ENCODE measurements around the gene GRB10. TPM values are rescaled to one million over a fixed set of nuclear protein-coding genes. Genes with fewer than 3 reads are reported as not detected.

The GRB10 gene
- total and polyA plus RNA-seq, 2 of the 8 experiments (the other 6 are each of a cell fraction or from before 2014, with no cell fraction given) = 35.7 to 97.0 TPM

GRCh38 chr7:50608196-50608906 is 174.3 kb downstream of the GRB10 start (continued):
- no peak for TF ChIP-seq SP1 (IDR thresholded peaks at IDR 0.05; ENCODE audit: low read depth, low read length)
- TF ChIP-seq POU5F1 (IDR thresholded peaks at IDR 0.05; ENCODE audit: low read depth, low read length) = no peak
- TF ChIP-seq TEAD4 (IDR thresholded peaks at IDR 0.05; ENCODE audit: low read depth, low read length) = no peak
- no peak for TF ChIP-seq SAP30 (IDR thresholded peaks at IDR 0.05; ENCODE audit: insufficient read depth, insufficient replicate concordance, low read length)

All from H1 (cell line).